GM19193 (cell line): ENCODE measurements around the gene COL2A1.

Source experiments
- POLR2A ChIP-seq: IDR thresholded peaks from 4 replicates; pipeline ENCODE4 v1.6.1; 2011; ENCODE audit not compliant: insufficient read depth, insufficient read length; ENCODE audit errors: extremely low read depth

The COL2A1 gene

DNA sequence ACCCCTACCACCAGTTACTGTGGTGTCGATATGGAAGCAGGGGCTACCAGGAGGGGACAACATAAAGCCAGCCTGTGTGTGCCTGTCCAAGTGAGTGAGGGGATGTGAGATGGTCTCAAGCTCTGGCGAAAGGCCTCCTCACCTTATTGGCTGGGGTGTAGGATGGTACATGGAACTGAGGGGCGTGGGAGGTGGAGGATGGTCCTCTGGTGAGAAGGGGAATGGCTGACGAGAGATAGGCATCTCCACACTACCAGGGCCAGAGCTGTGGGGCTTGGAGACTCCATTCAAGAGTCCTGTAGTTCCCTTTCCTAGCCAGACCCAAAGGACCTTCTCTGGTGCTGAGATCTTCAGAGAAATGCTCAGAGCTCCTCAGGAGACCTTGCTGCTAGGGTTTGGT lies 32.5 kb upstream of the COL2A1 start:
- no peak for TF ChIP-seq POLR2A

DNA sequence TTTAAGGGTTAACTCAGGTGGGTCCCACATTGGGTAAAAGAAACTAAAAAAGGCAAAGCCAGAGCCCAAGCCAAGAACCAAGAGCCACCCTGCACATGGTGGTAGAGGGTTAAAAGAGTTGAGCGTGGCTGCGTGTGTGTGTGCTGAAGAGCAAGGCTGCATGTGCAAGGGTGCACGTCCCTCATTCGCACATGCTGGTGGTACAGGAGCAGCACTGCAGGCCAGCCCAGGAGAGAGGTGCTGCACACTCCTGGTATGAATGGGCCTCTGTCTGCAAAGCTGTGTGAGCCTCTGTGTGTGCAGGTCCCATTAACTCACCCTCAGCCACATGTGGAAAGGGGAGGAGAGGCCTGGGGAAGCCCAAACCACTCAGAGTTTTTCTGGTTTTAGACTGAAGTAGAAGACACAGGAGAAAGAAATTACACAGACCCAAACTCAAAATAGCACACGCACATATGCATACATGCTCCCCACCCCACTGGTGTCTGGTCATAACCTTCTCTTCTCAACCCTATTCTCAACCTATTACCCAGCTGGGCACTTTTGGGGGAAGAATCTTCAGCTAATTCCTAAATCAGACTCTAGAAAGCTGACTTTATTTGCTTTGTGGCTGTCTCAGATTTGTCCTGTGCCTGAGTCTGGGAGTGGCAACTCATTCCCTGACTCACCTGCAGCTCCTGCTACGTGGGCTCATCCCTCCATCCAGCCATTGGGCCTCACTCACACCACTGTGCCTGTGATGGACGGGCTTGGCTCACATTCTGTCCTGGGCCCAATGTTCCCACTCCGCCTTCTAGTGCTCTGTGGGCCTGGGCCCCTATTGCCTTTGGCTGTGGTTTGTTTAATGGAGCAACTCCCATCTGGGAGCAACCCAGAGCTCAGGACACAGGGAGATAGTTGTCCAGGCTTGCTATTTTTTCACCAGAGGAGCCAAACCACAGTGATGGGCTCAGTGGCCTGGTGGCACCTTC lies 30.8 kb upstream of the COL2A1 start:
- TF ChIP-seq POLR2A: no peak

DNA sequence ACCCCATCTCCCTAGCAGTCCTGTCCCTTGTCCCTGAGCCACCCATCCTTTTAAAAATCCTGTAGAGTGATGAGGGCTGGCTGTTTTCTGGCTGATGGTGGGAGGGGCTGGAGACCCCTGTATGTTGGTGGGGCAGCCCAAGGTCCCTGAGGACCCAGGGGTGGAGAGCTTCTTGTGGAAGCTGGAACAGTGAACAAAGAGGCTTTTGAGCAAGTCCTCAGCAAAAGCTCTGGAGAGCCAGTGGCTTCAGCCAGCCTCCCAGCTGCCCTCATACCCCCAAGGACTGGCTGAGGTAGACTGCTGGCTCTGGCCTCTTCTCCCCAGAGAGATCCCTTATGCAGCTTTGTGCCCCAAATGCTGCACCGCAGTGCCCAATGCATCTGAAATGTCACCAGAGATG lies 29.2 kb upstream of the COL2A1 start:
- no peak for TF ChIP-seq POLR2A

DNA sequence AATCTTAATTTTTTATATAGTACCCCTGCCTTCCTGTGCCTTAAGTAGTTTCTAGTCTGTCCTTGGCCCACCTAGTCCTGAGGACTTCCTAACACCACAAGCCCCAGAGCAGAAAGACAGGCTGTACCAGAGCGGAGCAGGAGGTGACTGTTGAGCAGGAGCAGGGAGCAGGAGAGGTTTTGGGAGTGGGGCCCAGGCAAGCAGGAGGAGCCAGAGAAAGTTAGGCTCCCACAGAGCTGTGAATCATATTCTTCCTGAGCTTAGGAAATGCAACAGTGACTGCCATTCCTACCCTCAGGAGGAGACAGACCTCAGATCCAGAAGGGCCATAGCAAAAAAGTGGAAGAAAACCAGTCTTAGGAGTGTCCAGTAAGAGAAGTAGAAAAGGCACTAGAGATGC lies 28.3 kb upstream of the COL2A1 start:
- no peak for TF ChIP-seq POLR2A

DNA sequence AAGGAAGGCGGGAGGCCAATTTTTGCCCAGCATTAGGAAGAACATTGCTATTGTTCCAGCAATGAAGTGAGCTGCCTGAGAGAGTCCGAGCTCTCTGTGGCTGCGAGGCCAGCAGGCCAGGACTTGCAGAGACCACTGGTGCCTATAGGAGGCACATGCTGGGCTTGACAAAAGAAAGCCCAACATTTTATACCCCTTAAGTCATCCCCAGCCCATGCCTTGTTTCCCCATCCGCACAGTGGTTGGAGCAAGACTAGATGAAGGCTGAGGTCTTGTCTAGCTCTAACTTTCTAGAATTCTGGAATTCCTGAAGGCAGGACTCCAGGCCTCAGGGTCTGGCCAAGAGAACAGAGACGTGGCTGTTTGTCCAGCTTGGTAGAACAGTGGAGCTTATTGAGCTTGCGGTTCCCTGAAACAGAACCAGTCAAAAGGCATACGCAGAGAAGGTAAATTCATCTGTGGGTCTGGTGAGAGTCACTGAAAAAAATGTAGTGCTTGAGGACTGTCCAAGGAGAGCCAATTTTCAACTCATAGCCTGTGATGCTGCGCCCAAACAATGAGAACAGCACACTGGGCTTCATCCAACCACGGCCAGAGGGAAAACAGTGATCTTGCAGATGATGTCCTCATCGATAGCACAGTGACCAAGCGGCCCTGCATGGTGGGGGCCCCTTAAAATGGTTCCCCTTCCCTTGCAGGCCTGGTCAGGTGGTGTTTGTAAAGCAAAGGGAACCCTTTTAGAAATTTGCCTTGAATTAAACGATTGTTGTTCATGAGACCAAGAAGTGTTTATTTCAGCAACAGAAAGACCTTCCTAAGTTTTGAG lies 27.1 kb upstream of the COL2A1 start:
- TF ChIP-seq POLR2A: no peak

DNA sequence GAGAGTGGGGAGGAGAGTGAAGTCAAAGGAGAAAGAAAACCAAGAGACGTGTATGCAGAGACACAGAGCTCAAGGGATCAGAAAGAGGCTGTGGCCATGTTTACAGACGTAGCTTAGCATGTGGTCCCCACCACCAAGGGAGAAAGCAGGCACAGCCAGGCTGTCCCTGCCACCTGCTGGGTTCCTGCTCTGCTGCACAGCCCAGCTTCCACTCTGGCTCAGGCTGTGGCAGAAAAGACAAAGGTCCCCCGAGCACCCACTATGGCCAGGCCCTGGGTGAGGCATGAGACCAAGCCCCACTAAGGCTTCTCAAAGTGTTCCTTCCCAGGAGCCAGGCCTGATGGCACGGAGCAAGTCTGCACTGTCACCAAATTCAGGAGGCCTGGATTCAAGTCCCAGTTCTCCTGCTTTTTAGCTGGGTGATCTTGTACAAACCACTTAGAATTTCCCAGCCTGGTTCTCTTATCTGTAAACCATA lies 25.9 kb upstream of the COL2A1 start:
- no peak for TF ChIP-seq POLR2A

DNA sequence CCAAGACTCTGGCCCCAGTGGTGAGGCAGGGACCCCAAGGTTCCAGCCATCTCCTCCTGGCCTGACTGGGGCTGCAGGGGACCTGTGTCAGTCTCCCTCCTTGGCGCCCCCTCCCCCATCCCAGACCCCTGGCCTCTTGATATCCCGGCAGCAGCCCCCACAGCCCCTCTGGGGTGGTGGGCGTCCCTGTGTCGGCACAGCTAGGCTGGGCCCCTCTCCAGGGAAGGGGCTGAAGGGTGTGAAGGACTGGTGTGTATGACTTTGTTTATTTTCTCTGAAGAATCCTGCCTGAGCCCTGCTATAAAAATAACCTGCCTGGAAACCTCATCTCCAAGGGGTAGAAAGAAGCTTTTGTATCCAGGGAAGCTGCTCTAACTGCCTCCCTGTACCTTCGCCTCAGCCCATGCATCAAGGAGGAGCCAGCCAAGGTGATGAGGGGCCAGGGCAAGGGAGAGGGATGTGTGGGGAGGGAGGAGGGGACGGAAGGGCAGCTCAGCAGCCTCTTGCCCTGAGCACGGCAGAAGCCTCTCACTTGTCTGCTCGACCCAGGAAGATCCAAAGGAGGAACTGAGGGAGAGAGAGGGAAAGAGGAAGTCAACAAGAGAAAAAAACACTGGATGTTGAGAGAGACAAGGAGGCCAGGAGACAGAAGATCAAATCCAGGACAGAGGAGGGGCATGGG lies 25.4 kb upstream of the COL2A1 start:
- TF ChIP-seq POLR2A: no peak

DNA sequence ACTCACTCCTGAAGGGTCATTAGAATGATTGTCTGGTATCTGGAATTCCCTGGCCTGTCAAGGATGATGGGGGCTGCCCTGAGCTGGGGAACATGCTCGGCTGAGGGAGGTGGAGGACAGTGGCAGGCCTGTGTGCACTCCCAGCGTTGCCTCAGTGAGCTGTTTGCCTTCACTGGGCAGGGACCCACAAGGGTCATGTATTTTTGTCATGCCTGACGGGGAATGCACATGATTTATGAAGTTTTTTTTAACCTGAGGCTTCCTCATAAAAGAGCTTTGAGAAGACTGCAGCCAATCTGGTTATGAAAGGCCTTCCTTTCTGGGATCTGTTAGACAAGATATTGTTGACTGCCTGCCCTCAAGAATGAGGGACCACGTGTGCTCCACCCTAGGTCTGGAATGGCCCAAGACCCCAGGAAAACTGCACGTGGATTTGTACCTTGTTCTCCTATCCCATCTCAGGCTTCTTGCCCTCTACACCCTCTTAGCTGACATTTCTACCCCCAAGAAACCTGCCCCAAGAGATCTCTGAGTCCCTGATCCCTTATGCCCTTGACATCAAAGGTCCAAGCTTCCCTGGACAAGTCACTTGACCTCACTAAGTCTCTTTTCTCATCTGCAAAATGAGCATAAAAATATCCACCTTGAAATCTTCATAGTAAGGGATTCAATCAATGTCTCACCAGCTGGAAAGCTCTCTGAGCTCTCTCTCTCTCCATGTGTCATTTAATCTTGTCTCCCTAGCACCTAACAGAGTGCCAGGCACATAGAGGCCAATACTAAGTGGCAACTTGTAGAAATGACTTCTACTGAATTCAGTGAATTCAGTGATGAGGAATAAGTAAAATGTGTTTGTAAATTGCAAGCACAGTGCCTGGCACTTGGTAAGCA lies 24.5 kb upstream of the COL2A1 start:
- TF ChIP-seq POLR2A: no peak

DNA sequence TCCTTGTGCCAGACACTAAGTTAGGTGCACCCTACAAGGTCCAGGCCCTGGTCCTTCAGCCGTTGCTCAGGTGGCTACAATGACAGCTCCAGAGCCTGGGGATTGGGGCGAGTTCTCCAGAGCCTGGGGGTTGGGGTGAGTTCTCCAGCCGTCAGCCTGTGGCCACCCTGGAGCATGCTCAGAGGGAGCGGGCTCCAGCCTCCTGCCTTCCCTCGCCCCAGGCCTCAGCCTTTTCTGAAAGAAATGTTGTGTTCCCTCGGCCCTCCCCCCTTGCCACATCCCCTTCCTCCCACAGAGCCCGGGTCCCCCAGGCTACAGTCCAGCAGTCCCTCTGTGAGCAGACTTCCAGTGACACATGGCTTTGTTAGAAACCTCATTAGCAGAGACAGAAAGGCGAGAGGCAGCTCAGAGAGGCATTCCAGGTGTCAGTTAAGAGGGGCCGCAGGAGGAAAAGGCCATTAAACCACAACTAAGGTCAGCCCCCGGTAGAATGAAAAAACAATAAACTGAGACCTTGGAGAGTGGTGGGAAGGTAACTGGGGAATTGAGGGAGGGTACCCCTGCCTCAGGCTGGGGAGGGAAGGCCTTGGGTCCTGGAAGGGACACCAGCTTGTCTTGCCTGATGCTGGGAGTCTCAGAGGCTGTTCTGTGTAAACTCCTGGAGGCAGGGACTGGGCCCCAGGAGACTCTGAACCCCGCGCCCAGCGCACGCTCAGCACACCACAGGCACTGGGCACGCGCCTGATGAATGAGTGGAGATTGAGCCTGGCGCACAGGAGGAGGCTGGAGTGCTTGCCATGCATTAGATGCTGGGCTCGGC lies 23.1 kb upstream of the COL2A1 start:
- TF ChIP-seq POLR2A: no peak

DNA sequence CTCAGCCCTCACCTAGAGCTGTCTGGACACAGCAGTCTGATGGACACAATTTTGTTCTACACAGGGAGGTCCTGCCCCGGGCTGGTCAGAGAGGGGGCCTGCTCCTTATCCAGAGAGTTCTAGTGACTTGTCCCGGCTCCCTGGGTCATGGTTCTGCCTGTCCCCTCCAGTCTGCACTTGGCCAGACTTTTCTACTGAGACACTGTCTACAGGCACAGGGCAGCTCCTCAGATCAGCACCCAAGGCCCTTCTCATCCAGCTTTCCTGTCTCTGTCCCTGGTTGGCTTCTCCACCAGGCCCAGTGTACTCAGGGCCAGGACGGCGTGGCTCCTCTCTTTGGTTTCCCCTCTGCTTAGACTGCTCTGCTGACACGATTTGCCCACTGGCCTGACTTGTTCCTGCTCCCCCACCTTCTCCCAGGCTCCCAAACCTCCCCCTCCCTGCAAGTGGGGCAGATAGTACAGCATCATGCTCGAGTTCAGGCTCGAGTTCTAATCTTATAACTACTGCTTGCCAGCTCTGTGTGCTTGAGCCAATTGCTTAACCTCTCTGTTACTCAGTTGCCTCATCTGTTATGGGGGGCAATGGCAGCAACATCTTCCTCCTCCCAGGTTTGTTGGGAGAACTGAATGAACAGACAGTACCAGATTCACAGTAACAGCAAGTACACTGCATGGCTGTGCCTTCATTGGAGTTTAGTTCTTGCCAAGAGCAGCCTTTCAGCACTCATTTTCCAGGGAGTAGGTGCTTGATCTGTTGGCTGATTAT lies 22.0 kb upstream of the COL2A1 start:
- no peak for TF ChIP-seq POLR2A

DNA sequence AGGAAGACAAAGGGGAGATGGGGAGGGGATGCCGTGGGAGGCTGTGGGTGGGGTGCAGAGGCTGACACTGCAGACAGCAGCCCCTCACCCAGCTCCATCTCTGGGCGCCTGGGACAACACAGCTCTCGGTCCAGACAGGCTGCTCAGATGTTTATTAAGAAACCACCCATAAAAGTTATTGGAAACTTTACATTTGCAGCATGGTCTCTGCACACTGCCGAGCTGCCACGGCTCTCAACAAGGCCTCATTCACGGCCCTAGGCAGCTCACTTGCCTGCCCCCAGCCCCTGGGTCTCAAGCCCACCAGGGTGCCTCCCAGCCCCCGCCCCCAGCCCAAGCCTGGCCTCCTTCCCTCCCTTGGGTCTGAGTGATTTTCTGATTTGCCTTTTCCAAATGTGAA lies 21.0 kb upstream of the COL2A1 start:
- no peak for TF ChIP-seq POLR2A

DNA sequence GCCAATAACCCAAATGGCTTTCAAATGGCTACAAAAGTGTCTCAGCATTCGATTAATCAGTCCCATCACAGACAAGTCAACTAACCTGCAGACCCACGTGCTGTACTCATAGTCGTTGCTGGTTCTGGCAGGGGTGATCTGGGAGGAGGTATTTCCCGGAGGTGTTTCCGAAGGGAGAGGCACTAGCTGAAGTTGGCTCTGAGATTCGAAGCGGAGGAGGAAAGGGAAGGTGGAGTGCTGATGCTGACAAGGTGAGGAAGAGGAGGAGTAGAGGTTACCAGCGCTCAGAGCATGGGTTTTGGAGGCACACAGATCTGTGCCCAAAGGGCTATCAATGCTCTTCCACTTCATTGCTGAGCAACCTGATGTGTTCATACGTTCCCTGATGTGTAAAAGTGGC lies 20.5 kb upstream of the COL2A1 start:
- no peak for TF ChIP-seq POLR2A

DNA sequence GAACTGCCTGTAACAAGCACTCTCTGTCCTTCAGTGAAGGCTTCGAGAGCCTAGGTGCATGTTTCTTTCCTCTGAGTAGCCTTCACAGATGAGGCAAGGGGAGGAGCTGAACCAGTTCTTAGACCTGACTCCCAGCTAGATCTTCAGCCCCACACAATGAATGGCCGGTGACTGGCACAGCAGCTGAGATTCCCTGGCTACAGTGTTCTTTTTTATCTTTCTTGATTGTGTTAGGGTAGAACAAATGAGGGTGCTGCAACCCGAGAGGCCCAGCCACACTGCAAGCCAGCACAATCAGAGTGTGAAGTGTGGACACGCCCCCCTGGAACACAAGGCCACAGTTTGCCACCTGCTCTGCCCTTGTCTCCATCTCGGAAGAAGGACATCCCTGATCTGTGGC lies 19.1 kb upstream of the COL2A1 start:
- TF ChIP-seq POLR2A: no peak
